ENCODE data around the gene PLXNB3. TPM values are rescaled to one million over a fixed set of nuclear protein-coding genes. Genes with fewer than 3 reads are reported as not detected.

PLXNB3 gene
- total RNA-seq, 1 experiment from 2014 or later, result 14.3 TPM

DNA sequence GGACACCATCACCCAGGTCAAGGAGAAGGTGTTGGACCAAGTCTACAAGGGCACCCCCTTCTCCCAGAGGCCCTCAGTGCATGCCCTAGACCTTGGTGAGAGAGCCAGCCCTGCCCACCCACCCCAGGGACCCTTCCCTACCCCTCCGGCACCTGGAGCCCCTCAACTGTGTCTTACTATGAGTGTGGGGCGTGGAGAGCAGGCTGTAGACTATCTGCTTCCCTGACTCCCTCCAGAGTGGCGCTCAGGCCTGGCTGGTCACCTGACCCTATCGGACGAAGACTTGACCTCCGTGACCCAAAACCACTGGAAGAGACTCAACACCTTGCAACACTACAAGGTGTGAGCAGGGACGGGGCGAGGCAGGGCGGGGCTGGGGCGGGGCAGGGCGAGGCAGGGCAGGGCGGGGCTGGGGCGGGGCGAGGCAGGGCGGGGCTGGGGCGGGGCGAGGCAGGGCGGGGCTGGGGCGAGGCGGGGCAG lies 12.1 kb downstream of the PLXNB3 start:
- CTCF ChIA-PET, result no interaction called here
- intact Hi-C loops (cut with micrococcal nuclease; ENCODE audit: unreplicated experiment) (no loop called here), in situ Hi-C loops (cut with HindIII; ENCODE audit: low pct_unique_long_range_greater_than_20kb, low sequenced_read_pairs) (no loop called here)
- Histone ChIP-seq H3K36me3 (ENCODE audit: control insufficient read depth, insufficient read depth, low read length) (no peaks in the 10 kb centered on the region), H3K4me3 (ENCODE audit: low read depth in 2 of 2, low read length in 2 of 2) (no peak overlapping the region), H3K27me3 (ENCODE audit: control insufficient read depth, insufficient read depth, low read length) (no peaks in the 10 kb centered on the region), H3K4me1 (ENCODE audit: control insufficient read depth, insufficient read depth, low read length) (peaks cover 10% of the 10 kb centered on the region), H3K9me3 (ENCODE audit: control insufficient read depth, insufficient read depth, low read depth, low read length) (no peaks in the 10 kb centered on the region), H3K27ac (ENCODE audit: low read length) (no peak overlapping the region)
- DNase-seq (ENCODE audit: low read depth, low spot score), result no peak
- POLR2A ChIA-PET, result no interaction called here
- no TSS peak for BruUV-seq (replicated peaks)
- TF ChIP-seq, protein P1, sequence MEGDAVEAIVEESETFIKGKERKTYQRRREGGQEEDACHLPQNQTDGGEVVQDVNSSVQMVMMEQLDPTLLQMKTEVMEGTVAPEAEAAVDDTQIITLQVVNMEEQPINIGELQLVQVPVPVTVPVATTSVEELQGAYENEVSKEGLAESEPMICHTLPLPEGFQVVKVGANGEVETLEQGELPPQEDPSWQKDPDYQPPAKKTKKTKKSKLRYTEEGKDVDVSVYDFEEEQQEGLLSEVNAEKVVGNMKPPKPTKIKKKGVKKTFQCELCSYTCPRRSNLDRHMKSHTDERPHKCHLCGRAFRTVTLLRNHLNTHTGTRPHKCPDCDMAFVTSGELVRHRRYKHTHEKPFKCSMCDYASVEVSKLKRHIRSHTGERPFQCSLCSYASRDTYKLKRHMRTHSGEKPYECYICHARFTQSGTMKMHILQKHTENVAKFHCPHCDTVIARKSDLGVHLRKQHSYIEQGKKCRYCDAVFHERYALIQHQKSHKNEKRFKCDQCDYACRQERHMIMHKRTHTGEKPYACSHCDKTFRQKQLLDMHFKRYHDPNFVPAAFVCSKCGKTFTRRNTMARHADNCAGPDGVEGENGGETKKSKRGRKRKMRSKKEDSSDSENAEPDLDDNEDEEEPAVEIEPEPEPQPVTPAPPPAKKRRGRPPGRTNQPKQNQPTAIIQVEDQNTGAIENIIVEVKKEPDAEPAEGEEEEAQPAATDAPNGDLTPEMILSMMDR (IDR thresholded peaks at IDR 0.05), result no peak
- TF ChIP-seq SIN3A (IDR thresholded peaks at IDR 0.05; ENCODE audit: borderline replicate concordance, insufficient read depth, low read depth, low read length) (no peak), POLR2AphosphoS5 (IDR thresholded peaks at IDR 0.05; ENCODE audit: low read depth, low read length) (no peak), TCF7L2 (IDR thresholded peaks at IDR 0.05; ENCODE audit: low read depth, low read length) (no peak)
- TF ChIP-seq, protein P2, sequence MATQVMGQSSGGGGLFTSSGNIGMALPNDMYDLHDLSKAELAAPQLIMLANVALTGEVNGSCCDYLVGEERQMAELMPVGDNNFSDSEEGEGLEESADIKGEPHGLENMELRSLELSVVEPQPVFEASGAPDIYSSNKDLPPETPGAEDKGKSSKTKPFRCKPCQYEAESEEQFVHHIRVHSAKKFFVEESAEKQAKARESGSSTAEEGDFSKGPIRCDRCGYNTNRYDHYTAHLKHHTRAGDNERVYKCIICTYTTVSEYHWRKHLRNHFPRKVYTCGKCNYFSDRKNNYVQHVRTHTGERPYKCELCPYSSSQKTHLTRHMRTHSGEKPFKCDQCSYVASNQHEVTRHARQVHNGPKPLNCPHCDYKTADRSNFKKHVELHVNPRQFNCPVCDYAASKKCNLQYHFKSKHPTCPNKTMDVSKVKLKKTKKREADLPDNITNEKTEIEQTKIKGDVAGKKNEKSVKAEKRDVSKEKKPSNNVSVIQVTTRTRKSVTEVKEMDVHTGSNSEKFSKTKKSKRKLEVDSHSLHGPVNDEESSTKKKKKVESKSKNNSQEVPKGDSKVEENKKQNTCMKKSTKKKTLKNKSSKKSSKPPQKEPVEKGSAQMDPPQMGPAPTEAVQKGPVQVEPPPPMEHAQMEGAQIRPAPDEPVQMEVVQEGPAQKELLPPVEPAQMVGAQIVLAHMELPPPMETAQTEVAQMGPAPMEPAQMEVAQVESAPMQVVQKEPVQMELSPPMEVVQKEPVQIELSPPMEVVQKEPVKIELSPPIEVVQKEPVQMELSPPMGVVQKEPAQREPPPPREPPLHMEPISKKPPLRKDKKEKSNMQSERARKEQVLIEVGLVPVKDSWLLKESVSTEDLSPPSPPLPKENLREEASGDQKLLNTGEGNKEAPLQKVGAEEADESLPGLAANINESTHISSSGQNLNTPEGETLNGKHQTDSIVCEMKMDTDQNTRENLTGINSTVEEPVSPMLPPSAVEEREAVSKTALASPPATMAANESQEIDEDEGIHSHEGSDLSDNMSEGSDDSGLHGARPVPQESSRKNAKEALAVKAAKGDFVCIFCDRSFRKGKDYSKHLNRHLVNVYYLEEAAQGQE (IDR thresholded peaks at IDR 0.05; ENCODE audit: insufficient read depth in 1 of 2, low read depth in 2 of 2, low read length in 1 of 2), result no peak
- no peak for ATAC-seq

- H3K27ac ChIP-seq (ENCODE audit: low read length), result no peak overlapping the region
- ChIA-PET CTCF (no interaction called here), POLR2A (no interaction called here)
- ATAC-seq (no peak), DNase-seq (ENCODE audit: low read depth, low spot score) (no peak)
- TF ChIP-seq, protein P1 (IDR thresholded peaks at IDR 0.05), result no peak
- TF ChIP-seq POLR2AphosphoS5 (IDR thresholded peaks at IDR 0.05; ENCODE audit: low read depth, low read length), result no peak
- TF ChIP-seq TCF7L2 (IDR thresholded peaks at IDR 0.05; ENCODE audit: low read depth, low read length), result no peak
- TF ChIP-seq, protein P2 (IDR thresholded peaks at IDR 0.05; ENCODE audit: insufficient read depth in 1 of 2, low read depth in 2 of 2, low read length in 1 of 2), result no peak
- TF ChIP-seq SIN3A (IDR thresholded peaks at IDR 0.05; ENCODE audit: borderline replicate concordance, insufficient read depth, low read depth, low read length), result no peak
- intact Hi-C loops (cut with micrococcal nuclease; ENCODE audit: unreplicated experiment), result no loop called here
- H3K4me3 ChIP-seq (ENCODE audit: low read depth in 2 of 2, low read length in 2 of 2), result no peak overlapping the region
- H3K36me3 ChIP-seq (ENCODE audit: control insufficient read depth, insufficient read depth, low read length), result no peaks in the 10 kb centered on the region
- in situ Hi-C loops (cut with HindIII; ENCODE audit: low pct_unique_long_range_greater_than_20kb, low sequenced_read_pairs), result no loop called here
- H3K27me3 ChIP-seq (ENCODE audit: control insufficient read depth, insufficient read depth, low read length), result no peaks in the 10 kb centered on the region
- no peaks in the 10 kb centered on the region for H3K9me3 ChIP-seq (ENCODE audit: control insufficient read depth, insufficient read depth, low read depth, low read length)
- BruUV-seq (replicated peaks), result no TSS peak
- peaks cover 15% of the 10 kb centered on the region for H3K4me1 ChIP-seq (ENCODE audit: control insufficient read depth, insufficient read depth, low read length)
Observed at GRCh38 chrX:153776611-153777045, 12.6 kb downstream of the PLXNB3 start.
